Adrenal gland (tissue), 12 donors: ENCODE data around the gene ESRRB. TPM values are rescaled to one million over a fixed set of nuclear protein-coding genes. Genes with fewer than 3 reads are reported as not detected.

Experiments
- DNase-seq, 7 donors: peaks; one replicate each; pipeline ENCODE4 v3.0.0-alpha.2; 2019 to 2020
- H3K27ac ChIP-seq, 5 donors: fragments of 200-600 bp; sonication (generic) in 4 of 5; 1 replicate in 3 of 5; 2 replicates in 2 of 5; pipeline versions ENCODE4 v1.5.1 to v1.8.0; 2016 to 2020; ENCODE audit warnings: mild to moderate bottlenecking in 1 of 5
- H3K27me3 ChIP-seq: fragments of 200-600 bp; 2 replicates; pipeline ENCODE4 v1.8.0; 2021
- H3K36me3 ChIP-seq, 2 donors: fragments of 200-600 bp; replicated peaks in 1 of 2; 1 replicate in 1 of 2; 2 replicates in 1 of 2; pipeline versions ENCODE4 v1.5.1 to v1.8.0; 2018 to 2022
- H3K4me1 ChIP-seq, 2 donors: fragments of 200-600 bp; replicated peaks in 1 of 2; 1 replicate in 1 of 2; 2 replicates in 1 of 2; pipeline versions ENCODE4 v1.5.1 to v1.8.0; 2018 to 2021
- H3K4me3 ChIP-seq, 4 donors: fragments of 200-600 bp; sonication (generic) in 3 of 4; one replicate each; pipeline ENCODE4 v1.5.1; 2016 to 2018
- H3K9me3 ChIP-seq, 3 donors: fragments of 200-600 bp; sonication (generic) in 1 of 3; replicated peaks in 1 of 3; 1 replicate in 2 of 3; 2 replicates in 1 of 3; pipeline versions ENCODE4 v1.5.1 to v1.8.0; 2016 to 2021
- POLR2A ChIP-seq, 2 donors: fragments of 450-650 bp; IDR thresholded peaks; one replicate each; pipeline ENCODE4 v1.6.1; 2017; ENCODE audit warnings: antibody characterized with exemption in 2 of 2, mild to moderate bottlenecking in 2 of 2, moderate library complexity in 1 of 2
- WGBS, 4 donors: extraction: QIAGEN DNeasy Blood & Tissue Kit in 2 of 4; methylation state at CpG; one replicate each; pipeline versions ENCODE4 v1.1.5 to v1.1.7; 2013 to 2017; 5-methylcytosine and 5-hydroxymethylcytosine counted together
- intact Hi-C, 2 donors: fragments of 100-400 bp; cut with DNase I; formaldehyde crosslinking; loops; one replicate each; pipeline versions ENCODE4 v1.14.1 to v1.15.0; 2022 to 2023
- polyA plus RNA-seq, 3 donors: library from polyadenylated mRNA; stranded (reverse); fragments of 200-250 nt in 2 of 3; fragments of 350-450 nt in 1 of 3; fragmentation: Illumina TruSeq in 1 of 3; extraction: RNeasy Lipid Tissue Mini Kit (QIAGEN cat#74804) in 1 of 3; gene quantifications; one replicate each; pipeline ENCODE4 v1.2.3, GENCODE V29; 2013 to 2014
- total RNA-seq, 9 donors: library from RNA; depleted of rRNA in 4 of 9; stranded (reverse); fragments of >200 nt in 4 of 9; fragments of 120-200 nt in 1 of 9; fragmentation: NEBNext Ultra II Directional in 1 of 9; extraction: Animal tissue kit (Norgen Biotek cat#: 25700) in 1 of 9; gene quantifications; one replicate each; pipeline versions ENCODE4 v1.1.0 to v1.2.4, GENCODE V29; 2013 to 2023
- TF ChIP-seq, protein P1 (sequence below), 6 experiments: fragments of 450-650 bp in 4 of 6; fragments of 200-600 bp in 2 of 6; sonication (generic) in 1 of 6; IDR thresholded peaks; 1 replicate in 5 of 6; 2 replicates in 1 of 6; pipeline versions ENCODE4 v1.5.1 to v1.8.0; 2016 to 2021; ENCODE audit warnings: antibody characterized with exemption in 6 of 6, mild to moderate bottlenecking in 2 of 6, moderate library complexity in 1 of 6
- donor health status: healthy with polysubstance abuse.
- donor health status: Bipolar disorder and iron deficiency.
- donor health status: DM: yes; HTN: yes; CAD: no.
- donor health status: DM: no; HTN: no; CAD: no.
- donor health status: DM: no; HTN: no; CAD: no.
- donor health status: DM: yes; HTN: yes; CAD: no.

The ESRRB gene
- total and polyA plus RNA-seq, 12 donors: 0.06 to 0.55 (median 0.23) TPM; not detected in 5

GRCh38 chr14:76496595-76496994, 120.7 kb downstream of the ESRRB start:
- H3K4me3 ChIP-seq: no peak overlapping the region
- 66 to 89% (median 72%) methylated on average over 2 to 6 of the region's 6 CpGs for WGBS, 4 donors
- TF ChIP-seq POLR2A (IDR thresholded peaks at IDR 0.05): no peak
- TF ChIP-seq, protein P1, sequence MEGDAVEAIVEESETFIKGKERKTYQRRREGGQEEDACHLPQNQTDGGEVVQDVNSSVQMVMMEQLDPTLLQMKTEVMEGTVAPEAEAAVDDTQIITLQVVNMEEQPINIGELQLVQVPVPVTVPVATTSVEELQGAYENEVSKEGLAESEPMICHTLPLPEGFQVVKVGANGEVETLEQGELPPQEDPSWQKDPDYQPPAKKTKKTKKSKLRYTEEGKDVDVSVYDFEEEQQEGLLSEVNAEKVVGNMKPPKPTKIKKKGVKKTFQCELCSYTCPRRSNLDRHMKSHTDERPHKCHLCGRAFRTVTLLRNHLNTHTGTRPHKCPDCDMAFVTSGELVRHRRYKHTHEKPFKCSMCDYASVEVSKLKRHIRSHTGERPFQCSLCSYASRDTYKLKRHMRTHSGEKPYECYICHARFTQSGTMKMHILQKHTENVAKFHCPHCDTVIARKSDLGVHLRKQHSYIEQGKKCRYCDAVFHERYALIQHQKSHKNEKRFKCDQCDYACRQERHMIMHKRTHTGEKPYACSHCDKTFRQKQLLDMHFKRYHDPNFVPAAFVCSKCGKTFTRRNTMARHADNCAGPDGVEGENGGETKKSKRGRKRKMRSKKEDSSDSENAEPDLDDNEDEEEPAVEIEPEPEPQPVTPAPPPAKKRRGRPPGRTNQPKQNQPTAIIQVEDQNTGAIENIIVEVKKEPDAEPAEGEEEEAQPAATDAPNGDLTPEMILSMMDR (IDR thresholded peaks at IDR 0.05): no peak
- no peak for DNase-seq
- no peak overlapping the region for H3K27ac ChIP-seq
- peaks cover 5% of the 10 kb centered on the region for H3K27me3 ChIP-seq
- no peaks in the 10 kb centered on the region for H3K4me1 ChIP-seq
- intact Hi-C loops: no loop called here
- no peaks in the 10 kb centered on the region for H3K36me3 ChIP-seq
- H3K9me3 ChIP-seq: no peaks in the 10 kb centered on the region

DNA sequence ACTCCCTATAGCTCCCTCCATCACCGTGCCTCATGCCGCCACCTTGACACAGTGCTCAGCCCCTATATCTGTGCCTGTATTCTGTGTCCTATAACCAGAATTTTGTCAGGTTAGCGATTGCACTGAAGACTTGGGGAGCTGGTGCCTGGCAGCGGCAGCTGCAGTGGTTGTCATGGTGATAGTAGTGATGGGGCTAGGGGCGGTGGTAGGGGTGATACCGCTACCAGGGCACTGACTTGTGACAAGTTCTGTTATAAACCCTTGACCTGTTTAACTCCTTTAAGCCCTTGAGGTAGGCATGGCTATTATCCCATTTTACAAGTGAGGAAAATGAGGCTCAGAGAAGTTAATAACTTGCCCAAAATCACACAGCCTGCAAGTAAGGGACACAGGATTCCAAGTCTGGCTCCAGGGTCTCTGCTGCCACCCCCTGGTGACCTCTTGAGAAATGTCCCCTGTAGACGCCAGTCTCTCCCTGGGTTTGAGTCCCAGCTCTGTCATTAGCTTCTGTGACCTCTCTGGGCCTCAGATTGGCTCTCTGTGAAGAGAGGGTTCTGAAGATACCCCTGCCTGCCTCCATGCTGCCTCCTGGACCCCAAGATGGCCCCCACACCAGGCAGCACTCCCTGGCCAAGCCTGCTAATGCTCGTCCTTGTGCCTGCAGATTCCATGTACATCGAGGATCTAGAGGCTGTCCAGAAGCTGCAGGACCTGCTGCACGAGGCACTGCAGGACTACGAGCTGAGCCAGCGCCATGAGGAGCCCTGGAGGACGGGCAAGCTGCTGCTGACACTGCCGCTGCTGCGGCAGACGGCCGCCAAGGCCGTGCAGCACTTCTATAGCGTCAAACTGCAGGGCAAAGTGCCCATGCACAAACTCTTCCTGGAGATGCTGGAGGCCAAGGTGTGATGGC, 121.9 kb downstream of the ESRRB start:
- H3K4me1 ChIP-seq: no peaks in the 10 kb centered on the region
- intact Hi-C loops: no loop called here
- no peak for DNase-seq
- no peak overlapping the region for H3K4me3 ChIP-seq
- no peaks in the 10 kb centered on the region for H3K9me3 ChIP-seq
- peaks cover 5% of the 10 kb centered on the region for H3K27me3 ChIP-seq
- H3K27ac ChIP-seq: no peak overlapping the region
- 77 to 93% (median 82%) methylated on average over 7 to 19 of the region's 19 CpGs for WGBS, 4 donors
- no peak for TF ChIP-seq POLR2A (IDR thresholded peaks at IDR 0.05)
- TF ChIP-seq, protein P1 (IDR thresholded peaks at IDR 0.05): no peak
- H3K36me3 ChIP-seq: no peaks in the 10 kb centered on the region

- intact Hi-C loops: no loop called here
These were observed 122.6 kb downstream of the ESRRB start for GRCh38 chr14:76498463-76498935.

DNA sequence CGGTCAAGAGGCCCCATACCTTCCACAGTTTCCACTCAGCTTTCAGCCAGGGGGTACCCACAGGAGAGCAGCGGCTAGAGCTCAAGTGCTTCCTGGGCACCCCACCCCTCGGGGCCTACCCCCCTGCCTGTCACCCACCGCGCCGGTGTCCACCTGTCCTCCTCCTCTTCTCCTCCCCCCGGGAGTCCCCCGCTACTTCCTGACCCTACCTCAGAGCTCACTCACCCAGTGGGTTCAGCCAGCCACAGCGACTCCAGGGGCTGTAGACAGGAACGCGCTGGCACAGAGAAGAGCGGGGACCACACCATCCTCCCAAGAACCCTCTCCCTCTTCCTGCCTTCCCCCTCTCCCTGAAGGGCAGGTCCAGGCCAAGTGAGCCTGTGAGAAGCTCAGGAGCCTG, 123.0 kb downstream of the ESRRB start:
- WGBS, 4 donors: 88 to 91% (median 90%) methylated on average over 8 to 12 of the region's 12 CpGs; no CpG with 5 or more reads in 1 of the 4 donors
- intact Hi-C loops: no loop called here
- H3K27ac ChIP-seq: no peak overlapping the region
- H3K27me3 ChIP-seq: peaks cover 5% of the 10 kb centered on the region
- H3K4me3 ChIP-seq: no peak overlapping the region
- TF ChIP-seq POLR2A (IDR thresholded peaks at IDR 0.05): no peak
- TF ChIP-seq, protein P1 (IDR thresholded peaks at IDR 0.05): no peak
- H3K9me3 ChIP-seq: no peaks in the 10 kb centered on the region
- H3K36me3 ChIP-seq: no peaks in the 10 kb centered on the region
- no peaks in the 10 kb centered on the region for H3K4me1 ChIP-seq
- no peak for DNase-seq

More at GRCh38 chr14:76498463-76498935, 122.6 kb downstream of the ESRRB start:
- Histone ChIP-seq H3K36me3 (no peaks in the 10 kb centered on the region), H3K4me1 (no peaks in the 10 kb centered on the region), H3K27ac (no peak overlapping the region), H3K4me3 (no peak overlapping the region), H3K9me3 (no peaks in the 10 kb centered on the region), H3K27me3 (peaks cover 5% of the 10 kb centered on the region)
- DNase-seq: no peak
- no peak for TF ChIP-seq POLR2A (IDR thresholded peaks at IDR 0.05)
- TF ChIP-seq, protein P1 (IDR thresholded peaks at IDR 0.05): no peak
- WGBS, 4 donors: 68 to 89% (median 83%) methylated on average over 8 to 13 of the region's 13 CpGs
